GM18511 (cell line): ENCODE measurements around the gene AQP7.
A peak's percentile ranks its signal among the peaks of the same experiment; 100 is the strongest.
"Not testable (repeated sequence)": the region's sequence is repeated elsewhere in the genome, so short reads cannot be mapped to it uniquely, and the experiment has no call there.

Experiments used
- ATAC-seq: cut with Tn5 transposase; IDR thresholded peaks from one replicate; pipeline ENCODE4 v1.9.1; 2021; ENCODE audit warnings: mild to moderate bottlenecking, moderate library complexity; ENCODE audit not compliant: unreplicated experiment

AQP7 gene

DNA sequence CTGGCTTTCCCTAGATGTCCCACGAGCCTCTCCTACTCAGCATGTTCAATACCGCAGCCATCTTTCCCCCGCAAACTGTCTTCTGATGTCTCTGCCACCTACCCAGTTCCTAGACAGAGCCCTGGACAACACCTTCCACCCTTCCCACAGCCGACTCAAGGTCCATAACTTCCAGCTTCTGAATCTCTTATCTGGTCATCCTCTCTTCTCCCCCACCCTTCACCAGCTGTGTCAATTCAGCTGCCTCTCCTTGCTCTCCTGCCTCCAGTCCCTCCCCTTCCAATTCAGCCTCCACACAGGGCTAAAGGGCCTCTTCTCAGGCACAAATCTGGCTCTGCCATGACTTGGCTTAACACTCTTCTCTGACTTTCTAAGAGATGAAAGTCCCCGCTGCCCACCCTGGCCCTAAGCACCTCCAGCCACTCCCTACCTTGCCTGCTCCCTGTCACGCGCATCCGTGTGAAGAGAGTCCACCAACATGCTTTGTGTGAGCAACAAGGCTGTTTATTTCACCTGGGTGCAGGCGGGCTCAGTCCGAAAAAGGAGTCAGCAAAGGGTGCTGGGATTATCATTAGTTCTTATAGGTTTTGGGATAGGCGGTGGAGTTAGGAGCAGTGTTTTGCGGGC is 25.2 kb downstream of the AQP7 start:
- no peak for ATAC-seq

DNA sequence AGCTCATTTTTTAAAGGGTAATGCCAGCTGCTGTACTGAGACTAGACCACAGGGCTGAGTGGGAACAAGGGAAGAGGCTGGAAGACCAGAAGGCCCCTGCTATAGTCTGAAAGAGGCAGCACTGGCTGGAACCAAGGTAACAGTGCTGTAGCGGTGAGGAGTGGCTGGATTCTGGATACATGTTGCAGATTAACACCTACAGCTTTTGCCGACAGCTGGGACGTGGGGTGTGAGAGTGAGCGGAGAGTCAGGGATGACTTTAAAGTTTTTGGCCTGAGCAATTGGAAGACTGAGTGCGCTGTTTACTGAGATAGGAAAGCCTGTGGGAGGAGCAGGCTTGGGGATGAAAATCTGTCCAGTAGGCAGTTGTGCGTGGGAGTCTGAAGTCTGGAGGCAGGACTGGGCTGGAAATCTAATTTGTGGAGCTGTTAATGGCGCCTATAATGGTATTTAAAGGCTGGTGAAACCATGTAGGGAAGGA is 26.5 kb downstream of the AQP7 start:
- ATAC-seq: no peak

DNA sequence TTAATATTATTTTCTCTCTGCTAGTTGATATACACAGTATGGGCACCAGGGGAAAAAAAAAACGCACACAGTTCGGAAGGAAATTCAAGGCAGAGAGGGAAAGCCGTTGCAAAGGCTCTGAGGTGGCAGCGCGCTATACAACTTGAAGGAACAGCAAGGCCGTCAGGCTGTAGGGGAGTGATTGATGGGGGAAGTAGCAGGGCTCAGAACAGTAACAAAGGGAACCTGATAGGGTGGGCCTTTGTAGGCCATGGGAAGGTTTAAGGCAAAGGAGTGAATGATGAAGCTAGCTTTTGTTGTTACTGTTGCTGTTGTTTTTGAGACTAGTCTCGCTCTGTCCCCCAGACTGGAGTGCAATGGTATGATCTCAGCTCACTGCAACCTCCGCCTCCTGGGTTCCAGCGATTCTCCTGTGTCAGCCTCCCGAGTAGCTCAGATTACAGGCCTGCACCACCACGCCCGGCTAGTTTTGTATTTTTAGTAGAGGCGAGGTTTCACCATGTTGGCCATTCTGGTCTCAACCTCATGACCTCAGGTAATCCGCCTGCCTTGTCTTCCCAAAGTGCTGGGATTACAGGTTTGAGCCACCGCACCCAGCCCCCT is 27.0 kb downstream of the AQP7 start:
- no peak for ATAC-seq

DNA sequence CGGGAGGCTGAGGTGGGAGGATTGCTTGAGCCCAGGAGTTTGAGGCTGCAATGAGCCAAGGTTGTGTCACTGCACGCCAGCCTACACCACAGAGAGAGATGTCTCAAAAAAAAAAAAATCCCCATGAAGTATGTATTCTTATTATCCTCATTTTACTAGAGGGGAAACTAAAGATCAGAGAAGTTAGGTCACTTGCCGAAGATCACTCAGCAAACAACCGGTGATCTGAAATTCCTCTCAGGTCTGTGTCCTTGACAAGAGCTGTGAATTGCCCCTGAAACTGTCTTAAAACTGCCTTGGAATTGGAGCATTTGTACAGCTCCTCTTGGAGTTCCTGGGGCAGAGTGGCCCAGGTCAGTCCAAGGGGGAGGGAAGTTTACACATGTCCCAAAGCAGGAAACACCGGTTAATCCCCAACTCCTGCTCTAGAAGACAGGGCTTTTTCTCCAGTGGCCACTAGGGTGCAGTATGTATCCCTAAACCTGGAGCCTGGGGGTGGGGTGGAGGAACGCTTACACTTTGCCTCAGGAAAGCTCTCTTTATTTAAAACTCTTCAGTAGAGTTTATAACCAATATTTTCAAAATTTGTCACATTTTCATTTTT is 27.6 kb downstream of the AQP7 start:
- peak; percentile 76 for ATAC-seq

DNA sequence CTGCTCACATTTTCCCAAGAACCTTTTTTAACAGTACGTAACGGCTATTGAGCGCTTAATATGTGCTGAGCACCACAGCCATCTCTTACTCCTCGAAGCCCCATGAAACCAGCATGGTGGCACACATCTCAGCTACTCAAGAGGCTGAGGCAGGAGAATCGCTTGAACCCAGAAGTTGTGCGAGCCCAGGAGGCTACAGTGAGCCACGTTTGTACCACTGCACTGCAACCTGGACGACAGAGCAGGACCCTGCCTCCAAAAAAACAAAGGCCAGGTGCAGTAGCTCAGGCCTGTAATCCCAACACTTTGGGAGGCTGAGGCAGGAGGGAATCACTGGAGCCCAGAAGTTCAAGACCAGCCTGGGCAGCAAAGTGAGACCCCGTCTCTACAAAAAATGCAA is 28.2 kb downstream of the AQP7 start:
- ATAC-seq: no peak

DNA sequence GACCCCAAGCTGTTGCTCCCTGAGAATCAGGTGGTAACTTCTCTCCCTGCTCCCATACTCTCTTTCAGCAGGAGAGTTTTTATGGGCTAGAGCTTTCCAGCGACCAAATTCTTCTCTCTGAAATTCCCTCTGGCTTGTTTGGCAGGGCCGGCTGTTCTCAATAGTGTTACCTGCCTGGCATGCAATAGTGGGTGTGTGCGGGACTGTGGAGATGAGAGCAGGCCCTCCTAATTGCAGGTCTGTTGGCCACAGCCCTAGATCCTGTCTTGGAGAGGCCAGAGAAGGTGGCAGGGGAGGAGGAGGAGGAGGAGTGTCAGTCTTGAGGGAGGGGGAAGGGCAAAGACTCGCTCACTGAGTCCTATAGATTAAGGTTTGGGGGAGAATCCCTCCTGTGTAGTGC is 29.5 kb downstream of the AQP7 start:
- no peak for ATAC-seq

DNA sequence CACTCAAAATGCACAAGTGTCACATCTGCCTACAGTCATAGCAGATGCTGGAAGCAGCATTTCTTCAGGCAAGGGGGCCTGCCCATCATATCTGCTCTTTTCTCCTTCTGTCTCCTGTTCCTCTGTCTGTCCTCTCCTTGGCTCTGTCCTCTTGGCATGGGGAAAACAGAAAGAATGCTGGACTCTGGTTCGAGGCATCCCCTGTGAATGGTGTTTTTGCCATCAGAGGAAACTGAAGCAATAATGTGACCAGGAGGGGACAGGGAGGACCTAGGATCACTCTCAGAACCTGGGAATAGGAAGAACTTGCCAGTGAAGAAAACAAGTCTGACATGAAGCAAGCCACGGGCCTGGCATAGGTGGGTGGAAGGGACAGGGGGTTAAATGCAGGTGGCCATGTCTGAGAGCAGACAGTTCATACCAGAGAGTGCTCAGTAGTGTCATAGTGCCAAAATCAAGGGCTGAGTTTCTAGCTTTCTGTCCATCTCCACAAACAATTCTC is 35.3 kb downstream of the AQP7 start:
- no peak for ATAC-seq

DNA sequence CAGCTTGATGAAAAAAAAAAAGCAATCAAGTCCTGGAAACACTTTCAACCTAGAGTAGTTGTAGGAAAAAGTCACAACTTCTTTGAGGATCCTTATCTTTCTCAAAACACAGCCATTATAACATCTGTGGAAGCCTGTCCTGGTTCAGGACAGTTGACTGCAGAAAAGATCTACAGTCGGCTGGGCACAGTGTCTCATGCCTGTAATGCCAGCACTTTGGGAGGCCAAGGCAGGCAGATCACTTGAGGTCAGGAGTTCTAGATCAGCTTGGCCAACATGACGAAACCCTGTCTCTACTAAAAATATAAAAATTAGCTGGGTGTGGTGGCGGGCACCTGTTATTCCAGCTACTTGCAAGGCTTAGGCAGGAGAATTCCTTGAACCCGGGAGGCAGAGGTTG is 37.6 kb downstream of the AQP7 start:
- not testable (repeated sequence) for ATAC-seq

DNA sequence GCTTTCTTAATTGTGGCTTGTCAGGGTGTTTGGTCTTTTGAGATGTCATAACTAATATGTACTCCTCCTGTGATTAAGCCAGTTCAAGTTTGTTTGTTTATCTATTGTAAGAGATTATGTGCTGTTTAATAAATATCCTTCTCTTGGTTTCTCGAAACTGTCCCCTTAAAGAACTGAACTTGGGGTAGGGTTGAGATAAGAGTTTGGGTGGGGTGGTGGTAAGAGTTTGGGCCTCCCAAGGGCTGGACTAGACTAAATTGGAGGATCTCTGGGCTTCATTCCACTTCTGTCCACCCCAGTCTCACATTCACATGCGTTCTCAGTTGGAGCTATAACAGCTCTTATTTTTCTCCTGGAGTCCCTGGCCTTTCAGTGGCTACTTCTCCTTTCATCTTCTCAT is 38.2 kb downstream of the AQP7 start:
- no peak for ATAC-seq

DNA sequence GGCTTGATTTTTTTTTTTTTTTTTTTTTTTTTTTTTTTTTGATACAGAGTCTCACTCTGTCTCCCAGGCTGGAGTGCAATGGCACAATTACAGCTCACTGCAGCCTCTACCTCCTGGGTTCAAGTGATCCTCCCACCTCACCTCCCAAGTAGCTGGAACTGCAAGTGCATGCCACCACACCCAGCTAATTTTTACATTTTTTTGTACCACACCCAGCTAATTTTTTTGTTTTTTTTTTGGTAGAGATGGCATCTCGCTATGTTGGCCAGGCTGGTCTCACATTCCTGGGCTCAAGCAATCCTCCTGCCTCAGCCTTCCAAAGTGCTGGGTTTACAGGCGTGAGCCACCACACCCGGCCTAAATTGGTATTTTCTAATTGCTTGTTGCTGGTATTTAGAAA is 43.7 kb downstream of the AQP7 start:
- not testable (repeated sequence) for ATAC-seq

DNA sequence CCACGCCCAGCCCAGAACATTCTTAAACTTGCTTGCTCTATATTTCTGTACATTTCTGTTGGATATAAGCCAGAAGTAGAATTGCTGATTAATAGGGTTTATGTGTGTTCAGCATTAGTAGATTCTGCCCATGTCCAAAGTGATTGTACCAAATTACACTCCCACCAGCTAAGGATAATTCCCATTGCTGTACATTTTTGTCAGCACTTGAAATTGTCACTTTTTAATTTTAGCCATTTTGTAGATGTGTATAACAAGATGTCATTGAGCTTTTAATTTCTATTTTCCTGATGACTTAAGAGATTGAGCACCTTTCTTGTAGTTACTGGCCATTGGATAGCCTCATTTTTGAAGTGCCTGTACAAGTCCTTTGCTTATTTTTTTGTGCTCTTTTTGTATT is 46.4 kb downstream of the AQP7 start:
- ATAC-seq: no peak

DNA sequence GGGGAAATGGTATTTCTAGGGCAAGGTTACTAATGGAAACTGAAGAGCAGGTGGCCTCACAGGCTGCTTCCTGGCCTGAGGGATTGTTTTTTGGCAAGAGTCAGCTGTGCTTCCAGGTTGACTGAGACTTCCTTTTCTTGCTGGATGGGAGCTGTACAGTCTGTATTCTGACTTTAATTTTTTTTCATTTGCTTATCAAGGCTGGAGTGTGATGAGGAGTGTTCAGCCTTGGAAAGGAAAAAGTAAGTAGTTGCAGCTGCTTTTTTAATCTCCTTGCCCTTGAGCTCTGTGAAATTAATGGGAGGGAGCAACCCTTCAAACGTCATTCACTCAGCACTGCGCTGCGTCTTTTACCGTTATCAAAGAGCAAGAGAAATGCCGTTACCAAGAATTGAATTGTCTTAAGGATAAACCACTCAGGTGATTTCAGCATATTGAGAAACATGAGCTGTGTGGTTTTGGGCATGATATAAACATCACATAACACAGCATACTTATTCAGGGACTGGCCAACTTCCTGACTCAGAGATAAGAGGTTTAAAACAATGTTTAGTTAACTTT is 47.6 kb downstream of the AQP7 start:
- no peak for ATAC-seq

DNA sequence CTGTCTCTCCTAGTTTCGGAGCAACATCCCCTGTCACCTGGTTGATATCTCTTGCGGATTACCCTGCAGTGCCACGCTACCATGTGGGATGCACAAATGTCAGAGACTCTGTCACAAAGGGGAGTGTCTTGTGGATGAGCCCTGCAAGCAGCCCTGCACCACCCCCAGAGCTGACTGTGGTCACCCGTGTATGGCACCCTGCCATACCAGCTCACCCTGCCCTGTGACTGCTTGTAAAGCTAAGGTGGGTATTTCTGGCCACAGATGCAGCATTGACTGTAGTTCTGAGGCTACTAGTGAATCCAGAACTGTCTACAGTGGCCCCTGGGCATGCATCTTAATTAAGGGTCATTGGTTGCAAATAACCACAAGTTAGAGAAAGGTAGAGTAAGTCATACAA is 50.8 kb downstream of the AQP7 start:
- no peak for ATAC-seq

DNA sequence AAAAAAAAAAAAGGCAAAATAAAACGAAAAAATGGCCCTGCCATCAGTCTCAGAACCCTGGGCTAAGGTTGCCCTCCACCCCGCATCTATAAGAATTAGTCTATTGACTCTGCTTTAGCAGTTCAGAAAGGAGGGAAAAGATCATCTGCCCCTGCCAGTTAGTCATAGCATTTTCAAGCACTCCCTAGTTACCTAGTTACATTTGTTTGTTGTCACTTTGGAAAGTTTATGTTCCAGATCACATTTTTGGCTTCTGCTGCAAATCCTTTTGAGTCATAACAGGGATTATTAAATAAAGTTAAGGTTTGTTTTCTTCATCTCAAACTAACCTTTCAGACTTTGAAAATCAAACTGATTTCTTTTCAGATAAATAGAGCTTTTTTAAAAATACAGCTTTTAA is 52.1 kb downstream of the AQP7 start:
- no peak for ATAC-seq

DNA sequence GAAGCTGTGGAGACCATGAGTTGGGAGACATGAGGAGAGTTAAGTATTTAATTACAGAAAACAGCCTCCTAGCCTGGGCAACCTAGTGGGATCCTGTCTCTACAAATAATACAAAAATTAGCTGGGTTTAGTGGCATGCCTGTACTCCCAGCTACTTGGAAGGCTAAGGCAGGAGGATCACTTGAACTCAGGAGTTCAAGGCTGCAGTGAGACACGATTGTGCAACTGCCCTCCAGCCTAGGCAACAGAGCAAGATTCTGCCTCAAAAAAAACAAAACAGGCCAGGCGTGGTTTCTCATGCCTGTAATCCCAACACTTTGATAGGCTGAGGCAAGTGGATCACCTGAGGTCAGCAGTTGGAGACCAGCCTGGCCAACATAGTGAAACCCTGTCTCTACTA is 52.6 kb downstream of the AQP7 start:
- ATAC-seq: no peak

DNA sequence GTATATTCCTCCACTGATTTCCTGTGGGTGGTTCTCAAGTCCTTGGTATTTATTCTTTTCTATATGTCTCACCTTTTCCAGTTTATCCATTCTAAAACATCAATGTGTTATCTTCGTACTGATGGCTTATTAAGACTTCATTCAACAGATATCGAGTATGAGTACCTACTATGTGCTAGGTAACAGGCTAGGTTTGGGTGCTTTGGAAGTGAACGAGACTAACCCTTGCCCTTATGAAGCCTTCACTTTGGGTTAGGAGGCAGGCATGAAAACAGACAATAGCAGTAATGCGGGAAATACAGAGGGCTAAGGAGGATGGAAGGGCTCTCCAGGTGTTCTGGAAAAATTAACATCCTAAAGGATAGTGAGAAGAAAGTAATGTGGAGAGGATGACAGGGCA is 53.4 kb downstream of the AQP7 start:
- no peak for ATAC-seq

DNA sequence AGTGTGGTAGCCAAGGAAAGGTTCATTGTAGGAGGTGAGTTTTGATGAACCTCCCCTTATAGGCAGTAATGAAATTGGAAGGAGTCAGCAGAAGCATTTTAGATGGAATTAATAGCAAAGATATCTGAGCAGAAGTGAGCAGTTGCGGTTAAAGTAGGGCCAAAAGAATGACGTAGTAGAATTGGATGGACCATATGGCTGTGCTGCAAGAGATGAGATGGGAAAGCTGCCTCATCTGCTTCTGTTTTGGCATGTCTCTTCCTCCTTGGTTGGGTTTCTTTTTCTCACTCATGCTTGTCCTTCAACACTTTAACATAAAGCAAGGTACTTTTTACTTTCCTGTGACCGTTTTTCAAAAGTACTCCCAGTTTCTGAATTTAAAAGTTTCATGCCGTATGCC is 55.8 kb downstream of the AQP7 start:
- no peak for ATAC-seq

DNA sequence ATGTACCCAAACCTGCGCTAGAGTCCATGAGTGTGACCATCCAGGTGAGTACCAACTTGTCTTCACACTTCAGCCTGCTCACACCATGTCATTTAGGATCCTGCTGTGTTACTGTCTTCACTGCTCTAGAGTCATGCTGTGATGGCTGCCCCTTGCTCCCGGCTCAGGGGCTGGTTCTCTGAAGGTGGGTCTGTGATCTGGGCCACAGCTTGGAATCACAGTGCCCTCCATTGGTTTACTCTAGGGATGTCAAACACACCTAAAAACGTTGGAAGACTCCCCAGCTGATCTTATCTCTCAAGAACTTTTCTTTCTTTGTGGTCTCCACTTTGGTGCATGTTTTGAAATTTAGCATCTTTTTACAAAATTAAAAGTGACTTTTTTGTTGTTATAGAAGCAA is 58.2 kb downstream of the AQP7 start:
- ATAC-seq: no peak

DNA sequence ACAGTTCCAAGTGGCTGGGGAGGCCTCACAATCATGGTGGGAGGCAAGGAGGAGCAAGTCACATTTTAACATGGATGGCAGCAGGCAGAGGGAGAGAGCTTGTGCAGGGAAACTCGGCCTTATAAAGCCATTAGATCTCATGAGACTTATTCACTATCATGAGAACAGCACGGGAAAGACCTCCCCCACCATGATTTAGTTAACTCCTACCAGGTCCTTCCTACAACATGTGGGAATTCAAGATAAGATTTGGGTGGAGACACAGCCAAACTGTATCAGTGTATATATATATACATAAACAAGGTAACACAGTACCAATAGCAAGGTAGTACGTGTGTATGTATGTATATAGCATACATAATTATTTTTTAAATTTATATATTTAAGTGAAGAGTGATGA is 61.2 kb downstream of the AQP7 start:
- no peak for ATAC-seq

DNA sequence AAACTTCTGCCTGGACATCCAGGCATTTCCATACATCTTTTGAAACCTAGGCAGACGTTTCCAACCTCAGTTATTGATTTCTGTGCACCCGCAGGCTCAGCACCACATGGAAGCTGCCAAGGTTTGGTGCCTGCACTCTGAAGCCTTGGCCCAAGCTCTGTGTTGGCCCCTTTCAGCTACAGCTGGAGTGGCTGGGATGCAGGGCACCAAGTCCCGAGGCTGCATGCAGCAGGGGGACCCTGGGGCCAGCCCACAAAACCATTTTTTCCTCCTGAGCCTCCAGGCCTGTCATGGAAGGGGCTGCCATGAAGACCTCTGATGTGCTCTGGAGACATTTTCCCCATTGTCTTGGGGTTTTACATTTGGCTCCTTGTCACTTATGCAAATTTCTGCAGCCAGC is 62.2 kb downstream of the AQP7 start:
- ATAC-seq: no peak
